Effector CD4-positive, alpha-beta T cell (primary cell): Measurements from ENCODE around the gene SUN1.
"Not testable (repeated sequence)": the region's sequence is repeated elsewhere in the genome, so short reads cannot be mapped to it uniquely, and the experiment has no call there.

Source experiments
- DNase-seq: peaks from one replicate; pipeline ENCODE4 v3.0.0-alpha.2; 2020

The SUN1 gene

GRCh38 chr7:857661-858060 lies 25.4 kb downstream of the SUN1 start:
- no peak for DNase-seq

- DNase-seq = no peak
Observed at GRCh38 chr7:859359-860030, 27.2 kb downstream of the SUN1 start.

- no peak for DNase-seq
Observed at GRCh38 chr7:860149-860548, 27.9 kb downstream of the SUN1 start.

- DNase-seq = no peak
Observed at GRCh38 chr7:861222-861621, 28.9 kb downstream of the SUN1 start.

- no peak for DNase-seq
Observed at GRCh38 chr7:862157-862556, 29.9 kb downstream of the SUN1 start.

GRCh38 chr7:863106-863505 lies 30.8 kb downstream of the SUN1 start:
- DNase-seq = no peak

- no peak for DNase-seq
Observed at GRCh38 chr7:865921-866320, 33.6 kb downstream of the SUN1 start.

- no peak for DNase-seq
Observed at GRCh38 chr7:867001-867405, 34.7 kb downstream of the SUN1 start.

- DNase-seq = no peak
Observed at GRCh38 chr7:867406-868188, 35.3 kb downstream of the SUN1 start.

- DNase-seq = no peak
Observed at GRCh38 chr7:868189-868486, 35.9 kb downstream of the SUN1 start.

GRCh38 chr7:869348-869747 lies 37.1 kb downstream of the SUN1 start:
- DNase-seq = no peak

GRCh38 chr7:871900-872537 lies 39.7 kb downstream of the SUN1 start:
- DNase-seq = no peak

GRCh38 chr7:872685-873084 lies 40.4 kb downstream of the SUN1 start:
- DNase-seq = not testable (repeated sequence)

- peak; percentile 56 for DNase-seq
Observed at GRCh38 chr7:873367-874002, 41.2 kb downstream of the SUN1 start.

- DNase-seq = no peak
Observed at GRCh38 chr7:874031-874749, 41.9 kb downstream of the SUN1 start.

- DNase-seq = no peak
Observed at GRCh38 chr7:875051-875450, 42.8 kb downstream of the SUN1 start.

GRCh38 chr7:875476-876076 lies 43.3 kb downstream of the SUN1 start:
- no peak for DNase-seq

GRCh38 chr7:876077-876971 lies 44.0 kb downstream of the SUN1 start, which contains the start of gene GET4:
Gene GET4 (plus strand): TSS chr7:876554. CDS start chr7:876646, 92 bp downstream.
- peak; percentile 93 for DNase-seq

- DNase-seq = no peak
Observed at GRCh38 chr7:876972-877311, 44.7 kb downstream of the SUN1 start.

- DNase-seq = no peak
Observed at GRCh38 chr7:877312-878232, 45.3 kb downstream of the SUN1 start.
